Right lobe of liver (tissue), 6 donors: ENCODE data around the gene OSBPL8. TPM values are rescaled to one million over a fixed set of nuclear protein-coding genes. Genes with fewer than 3 reads are reported as not detected.
"Not testable (repeated sequence)": the region's sequence is repeated elsewhere in the genome, so short reads cannot be mapped to it uniquely, and the experiment has no call there.

ENCODE experiments used
- ATAC-seq, 4 donors: fragments of 200-7000 bp; cut with Tn5 transposase; one replicate each; pipeline ENCODE4 v1.9.1; 2020; ENCODE audit warnings: mild to moderate bottlenecking in 4 of 4, moderate library complexity in 4 of 4
- DNase-seq, 3 donors: peaks; one replicate each; pipeline ENCODE4 v3.0.0-alpha.2; 2020
- H3K27ac ChIP-seq, 3 donors: fragments of 200-600 bp; one replicate each; pipeline ENCODE4 v1.8.0; 2022
- H3K27me3 ChIP-seq, 2 donors: fragments of 200-600 bp; one replicate each; pipeline ENCODE4 v1.8.0; 2022
- H3K36me3 ChIP-seq, 4 donors: fragments of 200-600 bp; sonication (generic) in 1 of 4; one replicate each; pipeline versions ENCODE4 v1.5.1 to v1.8.0; 2017 to 2022; ENCODE audit warnings: control low read depth in 1 of 4
- H3K4me1 ChIP-seq, 4 donors: fragments of 200-600 bp; sonication (generic) in 1 of 4; one replicate each; pipeline versions ENCODE4 v1.5.1 to v1.8.0; 2017 to 2022; ENCODE audit warnings: control low read depth in 1 of 4
- H3K4me3 ChIP-seq, 3 donors: fragments of 200-600 bp; one replicate each; pipeline ENCODE4 v1.8.0; 2022
- H3K9me3 ChIP-seq, 4 donors: fragments of 200-600 bp; sonication (generic) in 1 of 4; one replicate each; pipeline versions ENCODE4 v1.5.1 to v1.8.0; 2017 to 2022; ENCODE audit warnings: control low read depth in 1 of 4
- CTCF ChIP-seq, 4 donors: fragments of 200-600 bp in 3 of 4; fragments of 450-650 bp in 1 of 4; IDR thresholded peaks; one replicate each; pipeline versions ENCODE4 v1.5.1 to v1.8.0; 2016 to 2022; ENCODE audit warnings: antibody characterized with exemption in 4 of 4, mild to moderate bottlenecking in 2 of 4
- POLR2A ChIP-seq: fragments of 450-650 bp; IDR thresholded peaks from one replicate; pipeline ENCODE4 v1.6.1; 2017; ENCODE audit warnings: antibody characterized with exemption, mild to moderate bottlenecking
- WGBS: methylation state at CpG from one replicate; pipeline ENCODE4 v1.1.6; 2018; ENCODE audit warnings: low coverage, low lambda C conversion rate; ENCODE audit not compliant: insufficient coverage; ENCODE audit errors: missing lambda C conversion rate; 5-methylcytosine and 5-hydroxymethylcytosine counted together
- intact Hi-C, 2 donors: fragments of 100-400 bp; cut with DNase I; formaldehyde crosslinking; loops; one replicate each; pipeline versions ENCODE4 v1.11.2 to v1.14.1; 2022
- total RNA-seq, 6 experiments: library from RNA; depleted of rRNA in 2 of 6; stranded (reverse); fragments of >200 nt in 2 of 6; fragmentation: NEBNext Ultra II Directional in 3 of 6; extraction: Animal tissue kit (Norgen Biotek cat#: 25700) in 3 of 6; gene quantifications; one replicate each; pipeline versions ENCODE4 v1.1.0 to v1.2.4, GENCODE V29; 2016 to 2023
- donor health status: DM: no; HTN: yes; CAD: no.
- donor health status: DM: no; HTN: no; CAD: no.
- donor health status: DM: no; HTN: no; CAD: no.
- donor health status: DM: no; HTN: yes; CAD: no.
- donor health status: DM: no; HTN: yes; CAD: no.

Gene OSBPL8
- total RNA-seq, 6 experiments from 2014 or later = 20.2 to 29.1 (median 24.2) TPM

GRCh38 chr12:76375939-76376338 is 183.6 kb downstream of the OSBPL8 start:
- Histone ChIP-seq H3K36me3 (peaks cover 0 to 26% (median 3%) of the 10 kb centered on the region in 4 donors), H3K27me3 (no peaks in the 10 kb centered on the region), H3K27ac (no peak overlapping the region), H3K4me1 (no peaks in the 10 kb centered on the region), H3K9me3 (no peaks in the 10 kb centered on the region), H3K4me3 (no peak overlapping the region)
- DNase-seq (no peak), ATAC-seq (no peak)
- TF ChIP-seq CTCF (IDR thresholded peaks at IDR 0.05) (no peak), POLR2A (no peak)
- intact Hi-C loops = no loop called here

DNA sequence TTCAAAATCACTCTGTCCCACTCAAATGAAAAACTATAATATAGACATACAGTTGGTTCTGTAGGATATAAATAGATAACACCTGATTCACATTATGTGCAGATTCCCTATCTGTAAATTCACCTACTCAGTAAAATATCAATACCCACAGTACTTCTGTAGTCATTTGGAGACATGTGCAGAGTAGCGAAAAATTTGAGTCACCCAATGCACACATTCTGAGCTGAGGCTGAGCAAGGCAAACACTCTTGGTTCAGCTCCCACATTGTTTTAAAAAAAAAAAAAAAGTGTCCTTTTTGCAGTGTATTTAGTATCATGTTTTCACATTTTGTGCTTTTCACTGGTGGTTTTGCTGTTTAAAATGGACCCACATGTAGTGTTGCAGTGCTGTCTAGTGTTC is 184.1 kb downstream of the OSBPL8 start:
- WGBS = 100% methylated on average over 1 of the region's 1 CpG
- ATAC-seq (no peak), DNase-seq (no peak)
- Histone ChIP-seq H3K27ac (no peak overlapping the region), H3K4me3 (no peak overlapping the region), H3K36me3 (peaks cover 0 to 26% (median 3%) of the 10 kb centered on the region in 4 donors), H3K4me1 (no peaks in the 10 kb centered on the region), H3K9me3 (no peaks in the 10 kb centered on the region), H3K27me3 (no peaks in the 10 kb centered on the region)
- intact Hi-C loops = no loop called here
- TF ChIP-seq POLR2A = no peak
- TF ChIP-seq CTCF (IDR thresholded peaks at IDR 0.05) = no peak

DNA sequence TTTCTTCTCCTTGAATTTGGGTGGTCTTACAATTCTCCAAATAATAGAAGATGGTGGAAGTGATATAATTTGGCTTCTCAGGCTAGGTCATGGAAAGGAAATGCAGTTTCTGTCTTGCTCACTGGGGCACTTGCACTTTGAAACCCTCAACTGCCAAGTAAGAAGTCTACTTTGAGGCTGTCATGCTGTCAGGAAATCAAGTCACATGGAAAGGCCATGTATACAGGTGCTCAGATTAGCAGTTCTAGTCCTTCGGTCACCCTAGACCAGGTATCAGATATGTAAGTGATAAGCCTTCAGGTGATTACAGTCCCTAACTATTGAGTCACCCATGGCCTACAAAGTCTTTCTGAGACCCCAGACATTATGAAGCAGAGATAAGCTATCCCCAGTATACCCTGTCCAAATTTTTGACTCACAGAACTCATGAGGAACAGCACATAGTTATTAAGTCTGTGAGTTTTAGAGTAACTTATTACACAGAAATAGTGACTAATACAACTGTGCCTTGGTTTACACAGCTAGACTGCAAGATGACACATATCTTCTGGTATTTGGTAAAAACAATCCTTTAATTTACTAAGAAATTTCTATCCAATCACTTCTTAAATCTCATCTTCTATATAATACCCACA is 185.1 kb downstream of the OSBPL8 start:
- intact Hi-C loops = no loop called here
- H3K4me3 ChIP-seq = no peak overlapping the region
- TF ChIP-seq POLR2A (no peak), CTCF (IDR thresholded peaks at IDR 0.05) (no peak)
- H3K9me3 ChIP-seq = no peaks in the 10 kb centered on the region
- no peaks in the 10 kb centered on the region for H3K4me1 ChIP-seq
- ATAC-seq (no peak), DNase-seq (no peak)
- no peak overlapping the region for H3K27ac ChIP-seq
- WGBS = 67% methylated on average over 1 of the region's 1 CpG
- peaks cover 0 to 26% (median 3%) of the 10 kb centered on the region in 4 donors for H3K36me3 ChIP-seq
- H3K27me3 ChIP-seq = no peaks in the 10 kb centered on the region

- H3K27ac ChIP-seq = no peak overlapping the region
- H3K4me3 ChIP-seq = no peak overlapping the region
- intact Hi-C loops = no loop called here
- H3K4me1 ChIP-seq = no peaks in the 10 kb centered on the region
- H3K36me3 ChIP-seq = peaks cover 0 to 24% (median under 1%) of the 10 kb centered on the region in 4 donors
- WGBS = 100% methylated on average over 1 of the region's 1 CpG
- TF ChIP-seq POLR2A (no peak), CTCF (IDR thresholded peaks at IDR 0.05) (no peak)
- H3K27me3 ChIP-seq = no peaks in the 10 kb centered on the region
- H3K9me3 ChIP-seq = no peaks in the 10 kb centered on the region
- DNase-seq (no peak), ATAC-seq (no peak)
Measured at GRCh38 chr12:76368230-76368629, 191.3 kb downstream of the OSBPL8 start.

GRCh38 chr12:76366163-76366562 is 193.4 kb downstream of the OSBPL8 start:
- H3K36me3 ChIP-seq = peaks cover 0 to 20% (median under 1%) of the 10 kb centered on the region in 4 donors
- no peaks in the 10 kb centered on the region for H3K4me1 ChIP-seq
- H3K27me3 ChIP-seq = no peaks in the 10 kb centered on the region
- no peak overlapping the region for H3K27ac ChIP-seq
- H3K4me3 ChIP-seq = no peak overlapping the region
- ATAC-seq = no peak
- H3K9me3 ChIP-seq = no peaks in the 10 kb centered on the region
- 100% methylated on average over 1 of the region's 1 CpG for WGBS
- intact Hi-C loops = no loop called here
- TF ChIP-seq CTCF (IDR thresholded peaks at IDR 0.05) (no peak), POLR2A (no peak)
- DNase-seq = no peak

GRCh38 chr12:76364131-76364530 is 195.4 kb downstream of the OSBPL8 start:
- intact Hi-C loops, ATAC-seq, DNase-seq, H3K4me3 ChIP-seq, H3K4me1 ChIP-seq, H3K27ac ChIP-seq, H3K27me3 ChIP-seq, H3K9me3 ChIP-seq: not testable (repeated sequence)
- H3K36me3 ChIP-seq = peaks cover 0 to 20% (median under 1%) of the 10 kb centered on the region in 4 donors
- WGBS = 89% methylated on average over 5 of the region's 5 CpGs
